Nephron progenitor cell (in vitro differentiated cells): ENCODE results near the gene TMPRSS9.

ENCODE experiments used
- DNase-seq: peaks from one replicate; pipeline ENCODE4 v3.0.0; 2021
- H3K27ac Mint-ChIP-seq: 2 replicates; pipeline ENCODE4 v1.8.0; 2021; ENCODE audit warnings: mild to moderate bottlenecking, moderate library complexity, mixed read lengths
- H3K27me3 Mint-ChIP-seq: 2 replicates; pipeline ENCODE4 v1.8.0; 2021; ENCODE audit warnings: mild to moderate bottlenecking, low read depth, mixed read lengths; ENCODE audit not compliant: poor library complexity
- H3K36me3 Mint-ChIP-seq: 2 replicates; pipeline ENCODE4 v1.8.0; 2021; ENCODE audit warnings: low read depth, mixed read lengths
- H3K4me1 Mint-ChIP-seq: 2 replicates; pipeline ENCODE4 v1.8.0; 2021; ENCODE audit warnings: mixed read lengths
- H3K4me3 Mint-ChIP-seq: 2 replicates; pipeline ENCODE4 v1.8.0; 2021; ENCODE audit warnings: mild to moderate bottlenecking, moderate library complexity, mixed read lengths
- H3K9me3 Mint-ChIP-seq: 2 replicates; pipeline ENCODE4 v1.8.0; 2021; ENCODE audit warnings: mild to moderate bottlenecking, moderate library complexity, mixed read lengths
- TF ChIP-seq, protein P1 (sequence below): fragments of 200-600 bp; sonication (generic); IDR thresholded peaks from 2 replicates; pipeline ENCODE4 v1.5.0; 2021; ENCODE audit warnings: antibody characterized with exemption

The TMPRSS9 gene

GRCh38 chr19:2321565-2322283 is 38.3 kb upstream of the TMPRSS9 start:
- TF ChIP-seq, protein P1, sequence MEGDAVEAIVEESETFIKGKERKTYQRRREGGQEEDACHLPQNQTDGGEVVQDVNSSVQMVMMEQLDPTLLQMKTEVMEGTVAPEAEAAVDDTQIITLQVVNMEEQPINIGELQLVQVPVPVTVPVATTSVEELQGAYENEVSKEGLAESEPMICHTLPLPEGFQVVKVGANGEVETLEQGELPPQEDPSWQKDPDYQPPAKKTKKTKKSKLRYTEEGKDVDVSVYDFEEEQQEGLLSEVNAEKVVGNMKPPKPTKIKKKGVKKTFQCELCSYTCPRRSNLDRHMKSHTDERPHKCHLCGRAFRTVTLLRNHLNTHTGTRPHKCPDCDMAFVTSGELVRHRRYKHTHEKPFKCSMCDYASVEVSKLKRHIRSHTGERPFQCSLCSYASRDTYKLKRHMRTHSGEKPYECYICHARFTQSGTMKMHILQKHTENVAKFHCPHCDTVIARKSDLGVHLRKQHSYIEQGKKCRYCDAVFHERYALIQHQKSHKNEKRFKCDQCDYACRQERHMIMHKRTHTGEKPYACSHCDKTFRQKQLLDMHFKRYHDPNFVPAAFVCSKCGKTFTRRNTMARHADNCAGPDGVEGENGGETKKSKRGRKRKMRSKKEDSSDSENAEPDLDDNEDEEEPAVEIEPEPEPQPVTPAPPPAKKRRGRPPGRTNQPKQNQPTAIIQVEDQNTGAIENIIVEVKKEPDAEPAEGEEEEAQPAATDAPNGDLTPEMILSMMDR = no peak

GRCh38 chr19:2323707-2324106 is 36.4 kb upstream of the TMPRSS9 start:
- Mint-ChIP-seq H3K4me3 (no peak overlapping the region), H3K27ac (peak overlapping the region; percentile 66), H3K9me3 (no peaks in the 10 kb centered on the region), H3K36me3 (peaks cover 7% of the 10 kb centered on the region), H3K27me3 (no peaks in the 10 kb centered on the region), H3K4me1 (peaks cover 49% of the 10 kb centered on the region)
- DNase-seq = no peak
- TF ChIP-seq, protein P1 = no peak

More at GRCh38 chr19:2321565-2322283, 38.3 kb upstream of the TMPRSS9 start:
- no peak for DNase-seq
- no peaks in the 10 kb centered on the region for H3K9me3 Mint-ChIP-seq
- H3K4me3 Mint-ChIP-seq = no peak overlapping the region
- peaks cover 7% of the 10 kb centered on the region for H3K27me3 Mint-ChIP-seq
- peaks cover 7% of the 10 kb centered on the region for H3K36me3 Mint-ChIP-seq
- peaks cover 48% of the 10 kb centered on the region for H3K4me1 Mint-ChIP-seq
- H3K27ac Mint-ChIP-seq = no peak overlapping the region

DNA sequence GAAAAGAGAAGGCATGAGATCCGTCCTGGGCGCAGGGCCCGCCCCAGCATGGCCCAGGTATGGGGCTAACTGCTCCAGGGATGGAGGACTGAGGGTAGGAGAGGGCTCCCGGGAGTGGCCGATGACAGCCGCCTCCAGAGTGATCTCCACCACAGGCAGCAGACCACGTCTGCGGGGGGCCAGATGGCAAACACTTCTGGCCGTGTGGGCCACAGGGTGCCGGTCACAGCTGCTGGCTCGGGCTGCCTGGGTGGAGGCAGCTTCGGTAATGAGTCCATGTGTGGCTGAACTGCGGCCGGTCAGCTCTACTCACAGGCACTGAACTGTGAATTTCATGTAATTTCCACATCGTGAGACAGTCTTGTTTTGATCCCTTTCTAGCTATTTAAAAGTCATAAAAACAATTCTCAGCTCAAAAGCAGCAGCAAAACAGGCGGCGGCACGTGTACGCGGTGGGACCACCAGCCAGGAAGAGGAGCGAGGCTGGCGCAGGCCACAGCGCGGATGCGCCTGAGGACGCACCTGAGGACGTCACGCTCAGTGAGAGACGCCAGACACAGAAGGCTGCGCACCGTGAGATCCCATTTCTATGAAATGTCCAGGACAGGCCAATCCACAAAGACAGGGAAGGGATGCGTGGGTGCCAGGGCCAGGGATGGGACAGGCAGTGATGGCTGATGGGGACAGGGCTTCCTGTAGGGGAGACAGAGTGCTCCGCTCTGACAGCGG is 35.7 kb upstream of the TMPRSS9 start:
- H3K4me3 Mint-ChIP-seq = no peak overlapping the region
- TF ChIP-seq, protein P1 = no peak
- peaks cover 7% of the 10 kb centered on the region for H3K36me3 Mint-ChIP-seq
- no peak for DNase-seq
- H3K27me3 Mint-ChIP-seq = no peaks in the 10 kb centered on the region
- H3K9me3 Mint-ChIP-seq = no peaks in the 10 kb centered on the region
- H3K27ac Mint-ChIP-seq = peak overlapping the region; percentile 45
- peaks cover 53% of the 10 kb centered on the region for H3K4me1 Mint-ChIP-seq

- H3K27ac Mint-ChIP-seq = peak overlapping the region; percentile 55
- H3K4me3 Mint-ChIP-seq = peak overlapping the region; percentile 78
Measured at GRCh38 chr19:2325281-2326046, 34.6 kb upstream of the TMPRSS9 start.

DNA sequence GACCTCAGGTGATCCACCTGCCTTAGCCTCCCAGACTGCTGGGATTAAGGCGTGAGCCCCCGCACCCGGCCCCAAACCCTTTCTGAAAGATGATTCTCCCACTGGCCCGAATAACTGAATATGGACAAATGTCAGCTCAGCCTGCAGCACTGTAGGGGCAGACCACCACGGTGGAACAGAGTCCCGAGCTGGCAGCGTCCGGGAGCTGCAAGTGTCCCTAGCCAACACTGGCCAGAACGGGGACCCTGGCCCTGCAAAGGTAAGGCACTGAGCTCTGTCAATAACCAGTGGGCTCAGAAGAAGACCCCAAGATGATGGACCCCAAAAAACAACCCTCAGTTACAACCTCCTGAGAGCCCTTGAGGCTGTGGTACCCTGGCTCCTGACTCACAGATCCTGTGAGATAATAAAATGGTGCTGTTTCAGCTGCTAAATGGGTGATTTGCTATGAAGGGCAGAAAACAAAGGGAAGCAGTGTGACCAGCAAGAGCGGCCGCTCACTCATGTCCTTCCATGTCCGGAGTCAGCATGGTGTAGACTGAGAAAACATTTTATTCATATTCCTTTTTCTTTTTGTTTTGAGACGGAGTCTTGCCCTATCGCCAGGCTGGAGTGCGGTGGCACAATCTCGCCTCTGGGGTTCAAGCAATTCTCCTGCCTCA is 33.2 kb upstream of the TMPRSS9 start:
- no peaks in the 10 kb centered on the region for H3K9me3 Mint-ChIP-seq
- peak overlapping the region; percentile 92 for H3K27ac Mint-ChIP-seq
- peaks cover 7% of the 10 kb centered on the region for H3K36me3 Mint-ChIP-seq
- H3K27me3 Mint-ChIP-seq = no peaks in the 10 kb centered on the region
- TF ChIP-seq, protein P1 = no peak
- peak overlapping the region; percentile 100 for H3K4me3 Mint-ChIP-seq
- H3K4me1 Mint-ChIP-seq = peaks cover 77% of the 10 kb centered on the region
- no peak for DNase-seq

More at GRCh38 chr19:2325281-2326046, 34.6 kb upstream of the TMPRSS9 start:
- TF ChIP-seq, protein P1 = no peak
- Mint-ChIP-seq H3K4me1 (peaks cover 64% of the 10 kb centered on the region), H3K36me3 (peaks cover 7% of the 10 kb centered on the region), H3K9me3 (no peaks in the 10 kb centered on the region), H3K27me3 (no peaks in the 10 kb centered on the region)
- DNase-seq = no peak
